SK-N-DZ (cell line): Measurements from ENCODE around the gene INPP4B.

Experiments used
- DNase-seq: peaks from one replicate; pipeline ENCODE4 v3.0.0-alpha.2; 2015; ENCODE audit warnings: low spot score

INPP4B gene

DNA sequence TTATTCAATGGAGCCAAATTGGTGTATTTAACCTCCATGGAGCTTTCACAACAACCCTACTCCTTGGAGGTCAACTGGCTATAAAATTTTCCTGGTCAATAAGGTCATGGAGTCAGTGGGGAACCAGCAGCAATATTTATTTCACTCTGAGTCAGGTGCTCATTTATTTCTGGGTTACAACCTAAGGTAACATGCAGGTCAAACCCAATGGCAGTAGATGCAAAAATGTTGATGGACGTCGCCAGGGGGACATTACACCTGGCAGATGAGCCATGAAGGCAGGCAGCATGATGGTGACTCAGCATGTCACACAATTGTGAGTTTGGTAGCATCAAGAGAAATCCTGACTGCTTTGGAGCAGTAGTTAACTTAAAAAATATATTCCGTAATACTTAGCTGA is 695.6 kb downstream of the INPP4B start:
- DNase-seq = no peak

DNA sequence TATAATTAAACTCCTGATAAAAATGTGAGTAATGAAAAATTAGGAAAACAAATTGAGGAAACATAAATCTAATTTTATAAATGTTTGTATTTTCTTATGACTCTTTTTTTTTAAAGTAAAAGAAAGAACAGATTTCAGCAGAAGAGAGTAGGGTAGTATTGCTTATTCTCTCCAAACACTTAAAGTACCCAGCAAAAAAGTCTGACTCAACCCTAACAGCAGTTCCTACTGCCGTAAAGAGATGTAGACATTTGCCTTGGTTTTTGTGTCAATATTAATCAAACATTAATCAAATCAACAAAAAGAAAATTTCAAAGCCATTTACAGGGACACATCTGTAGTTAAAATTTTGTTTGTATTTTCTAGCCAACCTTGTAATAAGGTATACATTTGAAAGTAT is 701.3 kb downstream of the INPP4B start:
- DNase-seq = no peak

DNA sequence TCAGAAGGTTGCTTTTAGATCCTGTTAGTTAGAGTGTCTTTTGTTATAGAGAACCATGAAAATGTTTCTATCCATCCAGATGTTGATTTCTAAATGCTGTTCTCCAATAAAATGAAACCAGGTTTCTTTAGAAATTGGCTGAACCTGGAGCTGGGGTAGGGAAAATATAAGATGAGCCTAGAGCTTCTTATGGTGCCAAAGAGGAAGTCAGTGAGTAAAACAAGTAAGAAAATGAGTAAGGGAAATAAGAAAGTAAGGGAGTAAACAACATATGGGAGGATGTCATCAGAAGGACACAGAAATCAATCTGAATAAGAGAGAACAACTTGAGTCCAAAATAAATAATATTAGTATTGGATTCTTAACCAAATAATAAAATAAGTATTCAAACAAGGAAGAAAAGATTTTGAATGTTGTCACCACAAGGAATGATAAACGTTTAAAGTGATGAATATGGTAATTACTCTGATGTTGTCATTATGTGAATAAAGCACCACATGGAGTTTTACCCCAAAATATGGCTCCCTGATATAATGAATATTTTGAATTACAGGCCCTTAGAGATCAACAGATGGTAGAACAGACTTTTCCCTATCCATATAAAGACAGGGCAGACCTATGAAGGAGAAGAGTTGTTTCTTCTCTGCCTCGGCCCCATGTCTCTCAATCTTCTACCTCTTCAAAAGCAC is 703.6 kb downstream of the INPP4B start:
- DNase-seq = no peak

DNA sequence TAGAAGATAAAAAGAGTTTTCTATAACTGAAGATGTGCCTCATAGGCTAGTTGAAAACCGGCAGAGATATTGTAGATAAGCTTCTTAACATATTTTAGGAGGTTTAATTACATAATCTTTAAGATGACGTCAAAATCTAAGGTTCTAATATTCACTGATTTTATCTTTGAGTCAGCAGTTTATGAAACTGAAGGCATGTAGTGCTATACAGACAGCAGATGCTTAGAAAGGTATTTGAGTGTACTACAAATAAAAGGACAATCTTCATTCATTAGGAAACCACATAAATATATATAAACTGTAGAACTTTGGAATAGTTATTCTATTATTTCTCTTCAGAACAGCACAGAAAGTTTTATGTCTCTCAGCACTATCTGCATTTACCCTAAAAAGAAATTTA is 704.9 kb downstream of the INPP4B start:
- DNase-seq = no peak

DNA sequence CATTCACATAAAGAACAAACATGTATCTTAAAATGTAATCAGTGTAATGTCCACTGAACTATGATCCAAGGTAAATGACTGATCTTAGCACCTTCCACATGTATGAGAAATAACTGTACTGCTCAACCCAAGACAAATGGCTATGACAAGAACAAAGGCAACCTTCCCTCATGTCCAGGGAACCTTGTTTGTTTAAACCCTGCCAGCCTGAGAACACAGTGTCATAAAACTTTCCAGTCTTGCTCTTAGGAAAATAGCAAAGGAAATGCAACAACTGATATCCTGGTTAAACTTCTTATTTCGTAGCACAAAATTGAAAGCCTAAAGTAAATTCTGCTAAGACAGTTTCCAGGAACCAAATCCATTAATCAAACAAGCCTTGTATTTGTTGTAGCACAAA is 715.4 kb downstream of the INPP4B start:
- no peak for DNase-seq

DNA sequence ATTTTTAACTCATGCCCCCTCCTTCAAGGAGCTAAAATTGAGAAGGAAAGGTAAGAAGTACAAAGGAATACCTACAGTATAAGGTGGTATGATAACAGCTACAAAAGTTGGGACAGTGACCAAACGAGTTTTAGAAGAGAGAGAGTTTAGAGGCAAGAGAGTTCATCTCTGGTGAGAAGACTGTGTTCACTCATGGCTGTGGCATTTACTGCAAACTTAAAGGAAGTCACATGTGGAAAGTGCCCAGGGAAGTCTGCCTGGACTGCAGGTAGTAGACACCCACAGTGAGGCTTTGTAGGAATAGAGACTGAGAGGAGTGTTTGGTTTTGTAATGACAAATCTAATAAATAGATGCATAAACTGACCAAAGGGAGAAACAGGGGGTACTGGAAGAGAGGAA is 716.2 kb downstream of the INPP4B start:
- DNase-seq = no peak

DNA sequence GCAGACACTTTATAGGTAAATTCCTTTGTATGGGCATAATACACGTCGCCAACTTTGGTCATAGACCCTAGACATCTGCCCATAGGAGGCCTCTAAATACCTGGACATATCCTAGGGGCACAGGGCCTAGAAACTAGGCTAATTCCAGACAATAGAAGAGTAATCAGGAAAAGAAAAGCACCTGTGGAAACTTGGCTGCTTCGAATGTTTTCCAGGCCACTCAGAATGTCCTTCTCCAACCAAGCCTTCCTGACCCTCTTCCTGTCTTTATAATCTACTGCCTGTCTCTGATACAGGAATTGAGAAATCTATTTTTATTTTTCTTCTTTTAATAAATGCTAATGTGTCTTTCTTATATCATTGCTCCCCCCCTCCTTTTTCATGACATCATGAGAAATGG is 716.6 kb downstream of the INPP4B start:
- DNase-seq = no peak

DNA sequence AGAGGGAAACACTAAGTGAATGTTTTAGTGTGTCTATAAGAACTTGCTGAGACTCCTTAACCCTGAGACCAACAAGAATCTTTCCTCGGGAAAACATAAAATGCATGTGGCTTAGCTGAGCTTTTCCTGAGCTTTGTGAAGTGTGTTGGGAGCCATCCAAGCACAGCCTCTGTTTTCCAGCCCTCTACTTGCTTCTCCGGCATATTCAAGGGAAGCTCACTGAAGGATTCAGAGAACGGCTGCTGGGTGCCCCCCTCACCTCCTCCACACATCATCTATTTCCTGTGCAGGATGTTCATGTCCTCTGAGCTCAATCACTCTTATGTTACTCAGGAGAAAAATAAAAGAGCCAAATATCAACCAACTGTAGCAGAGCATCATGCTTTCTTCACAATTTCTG is 717.6 kb downstream of the INPP4B start:
- DNase-seq = no peak

DNA sequence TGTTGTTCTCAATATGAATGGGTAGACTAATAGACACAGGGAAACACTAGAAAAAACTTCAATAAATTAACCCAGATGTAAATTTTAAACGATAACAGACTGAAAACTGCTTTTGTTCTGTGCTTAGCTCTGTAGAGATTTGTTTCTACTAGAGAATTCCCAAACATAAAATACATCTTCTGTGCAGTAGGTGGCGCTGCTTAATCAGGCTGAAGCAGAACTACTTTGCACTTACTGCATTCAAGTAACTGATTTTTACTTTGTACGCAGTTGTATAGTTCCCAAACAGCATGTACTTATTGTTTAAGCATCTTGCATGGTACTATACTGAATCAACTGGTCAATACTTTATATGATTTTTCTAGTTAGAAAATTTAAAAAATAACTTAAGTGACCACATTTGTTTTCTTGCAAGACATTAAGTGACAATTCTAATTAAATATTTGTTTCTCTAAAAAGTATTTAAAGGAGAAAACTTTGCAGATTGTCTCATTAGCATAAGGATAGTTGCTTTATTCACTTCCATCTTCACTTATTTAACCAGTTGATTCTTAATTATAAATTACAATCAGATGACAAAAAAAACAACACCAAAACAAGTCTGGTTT is 719.1 kb downstream of the INPP4B start:
- DNase-seq = peak; percentile 70

DNA sequence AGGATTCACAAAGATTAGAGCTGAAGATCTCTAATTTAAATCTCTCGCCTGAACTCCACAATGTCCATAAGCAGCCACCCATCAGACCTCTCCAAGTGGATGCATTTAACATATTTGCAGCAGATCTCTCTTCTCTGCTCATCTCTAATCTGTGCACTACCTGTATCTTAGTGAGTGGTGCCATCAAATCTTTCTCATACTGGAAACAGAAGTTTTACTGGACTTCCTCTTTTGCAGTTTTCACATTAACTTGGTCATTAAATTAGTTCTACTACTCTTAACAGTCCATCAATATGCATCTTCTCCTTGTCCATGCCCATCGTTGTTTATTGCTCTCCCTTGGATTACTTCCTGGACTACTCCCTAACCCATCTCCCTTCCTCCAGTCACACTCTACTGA is 721.2 kb downstream of the INPP4B start:
- no peak for DNase-seq

DNA sequence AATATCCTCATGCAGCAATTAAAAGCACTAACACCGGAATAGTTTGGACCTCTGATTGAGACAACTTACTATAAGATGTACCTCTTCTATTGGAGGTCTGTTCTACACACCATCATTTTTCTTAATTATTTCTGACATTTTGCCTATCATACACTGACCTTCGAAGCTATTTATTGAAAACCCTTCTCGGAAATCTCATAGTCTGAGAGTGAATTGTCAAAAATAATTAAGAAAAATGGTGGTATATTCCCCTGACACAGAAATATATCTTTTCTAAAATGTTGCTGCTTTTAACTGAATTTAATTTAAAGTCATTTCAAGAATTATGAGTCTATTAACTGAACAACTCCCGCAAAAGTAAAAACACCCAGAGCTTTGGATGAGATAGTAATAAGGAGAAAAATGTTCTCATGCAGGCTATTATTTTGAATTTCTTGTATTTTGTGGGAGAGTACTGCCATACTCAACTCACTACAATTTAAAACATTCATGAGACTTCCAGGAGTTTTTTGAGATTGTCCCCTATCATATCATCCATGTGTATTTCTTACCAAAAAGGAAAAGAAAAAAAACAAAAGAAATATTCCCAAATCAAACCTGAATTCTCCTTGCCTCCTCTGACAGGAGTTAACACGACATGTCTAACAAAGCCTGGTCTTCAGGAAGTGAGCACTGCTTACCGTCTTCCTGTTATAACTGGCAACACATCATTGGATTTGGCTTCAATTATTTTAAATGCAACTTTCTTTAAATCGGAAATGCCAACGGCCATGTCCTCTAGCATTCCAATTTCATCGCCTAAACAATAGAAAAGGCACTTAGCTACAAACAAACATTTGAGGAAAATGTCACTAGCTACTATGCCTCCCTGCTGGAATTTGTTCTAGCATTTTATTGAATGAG is 724.4 kb downstream of the INPP4B start:
- peak; percentile 92 for DNase-seq

DNA sequence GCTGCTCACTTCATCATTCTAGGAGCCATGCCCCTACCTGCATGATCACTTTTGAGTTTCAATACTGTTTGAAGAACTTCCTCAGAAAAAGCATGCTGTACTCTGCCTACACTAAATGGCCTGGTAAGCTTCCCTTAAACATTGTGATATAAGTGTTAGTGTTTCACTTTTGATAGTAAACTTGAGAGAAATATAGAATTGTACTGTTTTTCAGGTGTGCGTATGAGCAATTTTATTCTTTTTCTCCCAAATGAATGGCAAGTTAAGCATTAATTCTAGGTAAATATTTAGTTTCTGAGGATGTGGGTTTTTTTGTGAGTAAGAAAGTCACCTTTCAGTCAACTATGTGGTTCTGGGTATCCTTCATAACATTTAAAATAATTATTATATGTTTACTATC is 725.2 kb downstream of the INPP4B start:
- DNase-seq = no peak

DNA sequence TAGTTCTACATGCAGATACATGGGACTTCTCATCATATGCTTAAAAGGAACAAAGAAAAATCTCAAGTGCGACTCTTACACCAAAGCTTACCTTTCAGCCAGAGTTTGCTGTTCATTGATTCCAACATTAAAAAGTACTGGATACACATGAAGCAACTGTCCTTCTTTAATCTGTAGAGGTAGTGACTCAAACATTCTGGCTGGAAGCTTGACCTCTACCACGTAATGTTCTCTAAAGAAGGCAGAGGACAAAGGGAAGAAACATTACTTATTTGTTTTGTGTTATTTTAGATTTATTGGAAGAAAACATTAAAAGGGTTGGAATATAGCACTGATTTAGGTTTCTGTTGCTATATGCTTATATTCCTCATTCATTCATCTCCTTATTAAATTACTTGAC is 733.6 kb downstream of the INPP4B start:
- DNase-seq = no peak

DNA sequence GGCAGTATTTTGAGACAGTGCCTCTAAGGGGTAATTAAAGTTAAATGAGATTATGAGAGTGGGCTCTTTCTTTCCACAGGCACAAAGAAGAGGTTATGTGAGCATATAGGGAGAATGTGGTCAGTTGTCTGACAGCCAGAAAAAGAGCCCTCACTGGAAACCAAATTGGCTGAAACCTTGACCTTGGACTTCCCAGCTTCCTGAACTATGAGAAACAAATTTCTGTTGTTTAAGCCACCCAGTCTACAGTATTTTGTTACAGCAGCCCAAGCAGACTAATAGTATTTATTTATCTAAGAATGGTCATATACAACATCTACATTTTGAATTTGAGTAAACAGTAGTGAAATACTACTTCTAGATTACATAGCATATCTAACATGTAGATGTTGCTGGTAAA is 736.0 kb downstream of the INPP4B start:
- DNase-seq = no peak

DNA sequence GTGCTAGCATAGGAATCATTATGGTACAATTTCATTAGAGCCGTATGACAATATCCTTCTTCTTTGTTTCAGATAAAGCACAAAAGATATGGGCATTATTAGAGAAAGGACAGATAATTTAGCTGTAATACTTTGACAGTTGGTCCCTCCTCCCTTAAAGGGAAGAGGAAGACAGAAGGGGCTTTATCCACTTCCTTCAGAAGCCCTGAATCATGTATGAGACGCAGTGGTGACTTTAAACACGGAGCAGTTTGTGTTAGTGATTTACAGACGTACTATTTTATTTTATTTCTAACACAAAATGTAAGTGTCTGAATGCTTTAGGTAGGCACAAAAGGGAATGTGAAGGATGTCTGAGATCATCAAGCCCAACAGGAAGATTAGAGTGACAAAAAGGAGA is 742.1 kb downstream of the INPP4B start:
- no peak for DNase-seq

DNA sequence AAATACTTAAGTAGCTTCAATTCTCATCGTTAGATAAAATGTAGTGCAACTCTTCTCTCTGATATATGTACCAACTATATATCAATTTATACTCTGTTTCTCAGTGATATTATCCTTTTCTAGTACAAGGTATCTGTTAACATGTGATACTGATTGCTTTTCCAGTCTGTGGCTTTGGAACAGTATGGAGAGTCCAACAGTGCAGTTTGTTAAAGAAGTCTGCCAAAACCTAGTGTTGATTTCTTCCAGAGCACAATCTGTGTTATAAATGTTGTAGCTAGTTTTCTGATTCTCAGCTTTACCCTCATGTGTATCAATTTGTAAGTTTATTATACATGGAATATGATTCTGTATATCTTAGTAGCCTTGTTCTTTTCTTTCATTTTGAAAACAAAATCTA is 744.7 kb downstream of the INPP4B start:
- no peak for DNase-seq

DNA sequence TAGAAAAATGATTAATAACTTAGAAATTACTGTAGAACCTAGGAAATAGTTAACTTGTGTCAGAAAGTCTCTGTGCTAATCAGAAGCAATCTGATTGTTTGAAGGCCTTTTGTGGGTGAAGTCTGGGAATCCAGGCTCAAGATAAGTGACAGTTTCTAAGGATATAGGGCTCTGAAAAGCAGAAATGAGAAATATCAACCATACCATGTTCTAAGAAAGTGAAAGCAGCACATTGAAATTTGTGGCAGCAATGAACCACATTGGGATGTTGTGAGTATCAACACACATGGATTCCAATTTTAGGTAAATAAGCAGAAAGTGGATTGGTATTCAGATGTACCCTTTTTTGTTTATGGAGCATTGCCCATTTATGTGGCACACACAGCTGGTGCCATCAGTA is 745.2 kb downstream of the INPP4B start:
- no peak for DNase-seq

DNA sequence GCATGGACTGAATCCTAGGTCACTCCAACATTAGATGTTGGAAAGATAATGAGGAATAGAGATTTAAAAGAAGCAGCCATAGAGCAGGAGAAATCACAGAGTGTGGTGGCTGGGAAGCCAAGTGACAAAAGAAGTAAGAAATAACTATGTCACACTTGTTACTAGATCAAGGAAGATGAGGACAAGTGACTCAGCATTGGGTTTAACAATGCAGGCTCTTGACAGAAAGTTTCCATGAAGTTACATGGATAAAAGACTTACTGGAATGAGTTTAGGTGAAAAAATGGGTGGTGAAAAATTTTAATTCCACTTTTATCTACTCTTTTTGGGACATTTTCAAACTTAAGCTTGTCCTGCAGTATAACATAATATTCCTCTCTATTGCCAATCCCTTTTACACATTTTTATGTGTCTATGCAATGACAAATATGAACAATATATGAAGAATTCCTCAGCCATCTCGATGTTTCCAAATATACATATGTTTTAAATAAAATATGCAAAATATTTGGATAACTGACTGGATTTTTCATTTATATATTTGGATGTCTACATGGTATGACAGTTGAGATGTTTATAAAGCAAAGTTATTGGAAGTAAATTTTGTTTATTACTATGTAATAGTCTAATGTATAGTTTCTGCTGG is 747.1 kb downstream of the INPP4B start:
- no peak for DNase-seq

DNA sequence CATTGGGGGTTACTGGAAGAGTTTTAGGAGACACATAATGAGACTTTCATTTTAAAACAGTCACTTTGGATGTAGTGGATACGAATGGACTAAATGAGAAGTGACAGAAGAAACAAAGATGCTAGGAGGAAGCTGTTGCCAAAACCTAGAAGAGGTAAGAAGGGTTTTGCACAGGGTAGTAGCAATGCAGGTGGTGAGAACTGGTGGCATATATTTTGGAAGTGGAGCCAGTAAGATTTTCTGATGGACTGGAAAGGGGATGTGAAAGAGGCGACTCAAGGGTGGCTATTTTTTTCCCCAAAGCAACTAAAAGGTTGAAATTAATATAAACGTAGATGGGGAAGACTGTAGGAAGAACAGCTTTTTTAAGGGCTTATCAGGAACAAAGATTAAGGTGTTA is 747.7 kb downstream of the INPP4B start:
- DNase-seq = no peak

DNA sequence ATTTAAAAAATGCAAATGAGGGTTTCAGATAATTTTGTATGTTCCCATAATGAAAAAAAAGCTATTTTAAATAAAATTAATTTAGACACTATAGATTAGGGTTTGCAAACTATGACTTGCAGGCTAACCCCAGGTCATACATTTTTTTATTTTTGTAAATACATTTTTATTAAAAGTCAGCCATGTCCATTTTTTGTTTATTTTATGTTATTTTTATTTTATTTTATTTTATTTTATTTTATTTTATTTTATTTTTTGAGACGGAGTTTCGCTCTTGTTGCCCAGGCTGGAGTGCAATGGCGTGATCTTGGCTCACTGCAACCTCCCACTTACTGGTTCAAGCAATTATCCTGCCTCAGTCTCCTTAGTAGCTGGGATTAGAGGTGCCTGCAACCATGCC is 749.1 kb downstream of the INPP4B start:
- DNase-seq = no peak

DNA sequence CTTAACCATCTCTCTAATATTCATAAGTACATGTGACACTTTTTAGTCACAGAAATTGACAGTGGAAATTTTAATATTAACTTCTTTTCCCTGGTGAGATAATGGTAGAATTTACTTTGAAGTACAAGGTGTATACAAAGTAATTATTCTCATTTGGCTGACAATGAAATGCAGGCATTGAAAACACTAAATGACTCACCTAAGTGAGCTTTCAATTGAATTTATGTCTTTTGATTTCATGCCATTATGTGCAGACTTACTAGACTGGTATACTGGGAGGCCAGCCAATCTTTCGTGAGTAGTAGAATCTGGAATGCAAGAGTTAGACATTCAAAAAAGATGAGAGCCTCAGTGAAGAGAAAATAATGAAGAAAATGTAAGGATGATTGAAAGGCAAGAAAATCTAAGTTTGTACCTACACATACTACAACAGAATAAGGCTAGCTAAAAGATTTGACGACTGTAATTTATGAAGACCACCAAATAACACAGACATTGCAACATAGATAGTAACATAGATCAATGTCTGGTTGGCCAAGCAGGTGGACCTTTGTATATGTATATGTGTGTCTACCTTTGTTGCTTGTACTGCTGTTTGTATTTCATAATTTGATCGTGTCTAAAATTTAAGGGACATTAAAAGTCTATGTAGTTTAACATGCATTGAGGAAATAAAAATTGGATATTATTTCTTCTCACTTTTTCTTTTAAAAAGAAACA is 750.1 kb downstream of the INPP4B start:
- no peak for DNase-seq

DNA sequence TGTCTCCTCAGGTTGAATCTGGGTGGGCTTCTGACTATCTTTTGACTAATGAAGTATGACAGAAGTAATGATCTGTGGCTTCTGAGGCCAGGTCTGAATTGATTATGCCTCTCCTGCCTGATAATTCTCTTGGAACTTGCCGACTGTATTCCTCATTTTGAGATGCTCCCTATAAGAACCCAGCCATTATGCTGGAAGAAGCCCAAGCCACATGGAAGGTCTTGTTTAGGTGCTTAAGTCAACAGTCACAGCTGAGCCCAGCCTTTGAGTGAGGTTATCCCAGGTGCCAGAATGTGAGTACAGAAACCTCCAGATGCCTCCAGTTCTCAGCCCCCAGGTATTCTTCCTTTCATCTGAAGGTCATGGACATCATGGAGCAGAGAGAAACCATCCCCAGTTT is 753.2 kb downstream of the INPP4B start:
- DNase-seq = no peak
